Measurements from ENCODE around the gene CDYL2.

CDYL2 gene

DNA sequence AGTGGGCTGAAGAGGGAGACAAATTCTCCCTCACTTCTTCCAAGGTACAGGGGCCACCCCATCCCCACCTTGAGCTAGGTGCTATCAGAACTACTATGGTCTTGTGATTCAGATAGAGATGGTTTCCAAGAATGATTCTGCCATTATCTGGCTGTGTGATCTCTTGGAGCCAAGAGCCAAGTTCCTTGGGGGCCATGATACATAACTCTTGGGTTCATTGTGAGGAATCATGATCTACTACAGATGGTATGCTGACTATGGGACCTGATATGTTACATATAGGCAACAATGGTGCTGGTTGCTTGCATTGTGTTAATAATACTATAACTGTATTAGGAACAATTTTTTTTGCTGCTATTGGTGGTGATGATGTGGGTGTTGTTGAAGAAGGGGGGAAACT is 217.9 kb downstream of the CDYL2 start:
- DNase-seq: no peak

DNA sequence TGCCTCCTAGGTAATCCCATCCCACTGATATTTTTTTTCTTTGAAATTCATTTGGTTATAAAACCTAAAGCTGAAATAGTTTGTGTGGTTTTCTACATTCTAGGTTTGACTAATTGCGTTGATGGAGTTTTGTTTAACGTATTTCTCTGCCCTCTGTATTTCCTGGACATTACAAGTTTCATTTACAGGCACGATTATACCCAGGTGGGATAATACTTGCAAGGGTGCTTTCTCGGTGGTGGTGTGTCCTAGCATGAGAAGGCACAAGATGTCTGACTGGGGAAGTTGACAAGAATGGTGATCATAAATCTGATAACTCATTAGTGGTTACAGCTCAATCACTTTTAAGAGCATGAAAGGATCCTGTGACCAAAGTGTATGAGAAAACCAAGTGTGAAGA is 218.6 kb downstream of the CDYL2 start:
- no peak for DNase-seq

- peak; percentile 67 for DNase-seq
These were observed 220.9 kb downstream of the CDYL2 start for GRCh38 chr16:80583466-80583865.

GRCh38 chr16:80580109-80580832 is 224.1 kb downstream of the CDYL2 start:
- peak; percentile 76 for DNase-seq

- DNase-seq: no peak
These were observed 226.7 kb downstream of the CDYL2 start for GRCh38 chr16:80577485-80578280.

DNA sequence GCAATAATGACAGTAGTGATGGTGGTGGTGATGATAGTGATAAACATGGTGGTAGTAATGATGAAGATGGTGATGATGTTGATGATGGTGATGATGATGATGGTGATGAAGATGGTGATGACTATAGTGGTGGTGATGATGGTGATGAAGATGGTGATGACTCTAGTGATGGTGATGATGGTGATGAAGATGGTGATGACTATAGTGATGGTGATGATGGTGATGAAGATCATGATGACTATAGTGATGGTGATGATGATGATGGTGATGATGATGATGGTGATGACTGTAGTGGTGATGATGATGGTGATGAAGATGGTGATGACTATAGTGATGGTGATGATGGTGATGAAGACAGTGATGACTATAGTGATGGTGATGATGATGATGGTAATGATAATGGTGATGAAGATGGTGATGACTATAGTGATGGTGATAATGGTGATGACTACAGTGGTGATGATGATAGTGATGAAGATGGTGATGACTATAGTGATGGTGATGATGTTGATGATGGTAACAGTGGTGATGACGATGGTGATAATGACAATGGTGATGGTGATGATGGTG is 228.0 kb downstream of the CDYL2 start:
- DNase-seq: no peak

DNA sequence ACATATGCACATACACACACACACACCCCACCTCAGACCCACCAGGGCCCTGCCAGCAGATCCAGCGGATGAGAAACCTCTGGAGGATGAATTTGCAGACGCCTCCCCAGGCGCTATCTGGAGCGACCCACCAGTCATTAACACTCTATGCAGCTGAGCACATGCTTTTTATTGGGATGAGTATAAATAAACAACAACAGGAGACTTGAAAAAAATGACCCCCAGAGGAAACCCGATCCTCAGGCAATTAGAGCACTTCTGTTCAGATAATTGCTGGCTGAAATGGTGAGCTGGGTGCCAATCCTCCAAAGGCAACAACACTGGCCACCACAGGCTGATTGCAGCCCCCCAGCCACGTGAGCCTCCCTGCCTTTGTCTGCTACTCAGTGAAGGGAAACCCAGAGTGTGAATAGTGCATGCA is 230.7 kb downstream of the CDYL2 start:
- no peak for DNase-seq

DNA sequence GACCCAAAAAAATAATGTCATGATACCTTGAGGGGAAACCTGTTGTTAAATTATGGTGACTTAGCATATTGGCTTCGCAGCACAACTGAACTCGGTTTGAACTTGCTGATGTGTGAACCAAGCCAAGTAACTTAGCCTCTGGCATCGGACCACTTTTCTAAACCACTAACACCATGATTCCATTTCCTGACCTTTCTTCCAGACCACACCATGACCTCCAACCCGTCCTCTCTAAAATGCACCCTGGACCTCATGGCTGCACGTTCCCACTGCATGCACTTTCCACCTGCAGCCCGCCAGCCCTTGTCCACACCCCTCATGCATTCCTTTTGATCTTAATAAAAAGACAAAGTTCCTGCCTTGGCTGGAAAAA is 234.3 kb downstream of the CDYL2 start:
- DNase-seq: no peak

DNA sequence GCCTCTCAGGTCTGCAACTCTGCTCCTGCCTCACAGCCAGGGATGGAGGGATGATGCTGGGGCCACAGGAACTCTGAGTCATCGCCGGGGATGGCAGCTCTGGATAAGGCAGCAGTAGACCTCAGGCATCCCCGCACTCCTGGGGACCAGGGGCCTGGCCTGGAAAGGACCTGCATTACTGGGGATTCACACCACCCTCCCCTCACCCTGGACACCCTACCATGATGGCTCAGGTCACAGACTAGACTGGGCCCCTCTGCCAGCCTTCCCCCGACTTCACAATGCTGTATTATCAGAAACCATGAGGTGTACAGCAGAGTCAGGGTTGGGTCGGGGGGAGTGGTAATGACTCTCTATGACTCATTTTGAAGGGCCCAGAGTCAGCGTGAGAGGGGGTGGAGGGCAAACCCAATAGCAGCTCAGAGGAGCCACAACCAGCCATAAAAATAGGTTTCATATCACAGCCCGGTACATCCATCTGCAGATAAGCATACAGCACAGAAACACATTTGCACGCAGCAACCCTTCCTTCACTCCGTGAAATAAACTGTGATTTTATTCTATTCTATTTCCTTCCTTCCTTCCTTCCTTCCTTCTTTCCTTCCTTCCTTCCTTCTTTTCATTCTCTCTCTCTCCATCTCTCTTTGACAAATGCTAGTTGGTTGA is 234.8 kb downstream of the CDYL2 start:
- DNase-seq: peak; percentile 87

DNA sequence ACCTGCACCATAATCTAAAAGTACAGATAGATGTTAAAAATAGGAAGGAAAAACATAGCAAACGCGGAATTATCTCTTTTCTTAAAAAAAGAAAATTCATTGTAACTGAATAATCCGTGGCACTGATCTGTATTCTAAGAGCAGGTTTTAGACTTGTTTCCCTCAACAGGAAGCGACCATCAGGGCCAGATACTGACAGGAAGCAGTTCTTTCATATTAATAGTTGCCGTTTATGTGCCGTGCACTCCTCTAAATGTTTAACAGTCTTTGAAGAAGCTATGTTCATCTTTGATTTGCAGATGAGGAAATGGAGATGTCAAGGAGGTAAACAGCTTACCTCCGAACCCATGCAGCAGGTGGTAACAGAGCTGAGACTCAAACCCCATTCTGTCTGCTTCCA is 240.0 kb downstream of the CDYL2 start:
- DNase-seq: no peak

DNA sequence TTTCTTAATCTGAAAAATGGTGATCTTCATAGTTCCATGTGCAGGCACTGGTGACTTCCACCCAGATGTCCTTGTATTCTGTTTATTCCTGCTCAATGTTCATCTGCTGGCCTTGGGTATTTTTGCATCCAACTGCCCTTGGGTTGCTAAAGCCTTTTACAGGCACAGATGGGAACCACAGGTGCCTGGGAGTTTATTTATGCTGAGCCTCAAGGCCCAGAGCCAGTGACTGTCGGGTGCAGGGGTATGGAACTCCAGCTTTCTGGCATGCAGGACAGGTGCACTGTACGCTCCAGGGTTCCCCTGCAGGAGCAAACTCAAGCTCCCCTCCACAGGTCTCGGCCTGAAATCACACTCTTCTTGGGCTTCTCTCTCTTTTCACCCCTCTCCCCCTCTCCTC is 241.3 kb downstream of the CDYL2 start:
- no peak for DNase-seq

DNA sequence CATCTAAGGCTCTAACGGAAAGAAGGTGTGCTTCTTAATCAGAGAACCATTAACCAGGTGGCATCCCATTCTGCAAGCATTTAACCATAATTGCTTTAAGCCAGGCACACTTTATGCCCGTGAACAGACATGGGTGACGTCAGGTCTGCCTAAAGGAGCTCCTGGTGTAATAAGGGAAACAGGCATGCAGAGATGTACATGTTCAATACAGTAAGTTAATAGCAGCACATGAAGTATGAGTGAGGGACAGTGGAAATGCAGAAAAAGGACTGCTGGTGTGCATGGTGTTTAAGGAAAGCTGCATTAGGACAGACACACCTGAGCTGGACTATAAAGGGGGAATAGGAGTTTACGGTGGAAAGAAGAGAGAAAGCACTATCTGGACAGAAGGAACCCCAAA is 245.0 kb downstream of the CDYL2 start:
- DNase-seq: no peak

GRCh38 chr16:80557037-80557436 is 247.4 kb downstream of the CDYL2 start:
- DNase-seq: no peak

DNA sequence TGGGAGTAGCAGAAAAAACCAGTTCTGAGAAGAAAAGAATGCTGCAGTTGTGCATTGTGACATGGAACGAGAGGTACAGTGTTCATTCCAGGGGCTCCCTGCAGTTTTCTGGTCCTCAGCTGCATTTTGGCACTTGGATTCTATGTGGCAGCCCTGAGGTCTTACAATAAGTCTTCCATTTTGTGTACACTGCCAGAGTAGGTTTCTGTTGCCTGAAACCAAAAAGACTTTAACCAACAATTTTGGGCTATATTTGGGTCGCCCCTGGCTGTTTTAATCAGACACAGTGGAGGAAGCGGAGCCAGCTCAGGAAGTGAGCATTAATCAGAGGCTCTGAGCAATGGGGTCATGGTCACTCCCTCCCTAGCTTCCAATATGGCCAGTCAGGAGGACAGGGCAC is 247.9 kb downstream of the CDYL2 start:
- DNase-seq: no peak

DNA sequence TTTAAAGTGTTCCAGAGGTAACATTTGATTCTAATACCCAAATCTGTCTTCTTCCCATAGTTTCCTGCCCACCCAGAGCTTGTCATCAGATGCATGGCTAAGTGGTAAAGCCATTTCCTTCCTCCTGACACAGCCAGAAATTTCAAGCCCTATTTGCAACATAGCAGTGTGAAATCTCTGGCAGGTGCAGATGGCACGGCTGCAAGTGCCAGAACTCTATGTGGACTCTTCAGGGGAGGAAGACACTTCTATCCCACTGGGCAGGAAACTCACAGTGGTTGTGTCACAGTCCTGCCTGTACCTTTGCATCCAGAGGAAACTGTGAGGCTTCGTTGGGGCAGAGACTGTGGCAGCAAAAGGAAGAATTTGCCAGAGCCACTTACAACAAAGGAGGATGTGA is 250.4 kb downstream of the CDYL2 start:
- DNase-seq: no peak

- no peak for DNase-seq
These were observed 252.1 kb downstream of the CDYL2 start for GRCh38 chr16:80552277-80552676.
